HepG2 (cell line): Measurements from ENCODE around the gene GRK6. TPM values are rescaled to one million over a fixed set of nuclear protein-coding genes. Genes with fewer than 3 reads are reported as not detected.

Experiments used
- ATAC-seq: fragments of 200-7000 bp; cut with Tn5 transposase; 3 replicates; pipeline ENCODE4 v1.9.1; 2020; ENCODE audit warnings: mild to moderate bottlenecking, moderate library complexity
- BruUV-seq: library from RNA; stranded (reverse); fragments of 400-500 nt; replicated peaks from 2 replicates; lab custom pipeline; 2021; lab: Mats Ljungman, UMichigan
- CTCF ChIA-PET: fragments of 300-600 bp; formaldehyde crosslinking; extraction: SDS; loops from one replicate; lab custom pipeline; 2021; ENCODE audit warnings: low total read pairs, inconsistent platforms, low intra/inter-chr PET ratio; lab: Yijun Ruan, JAX
- POLR2A ChIA-PET: fragments of 350-600 bp; sonication (Branson Sonifier 250); formaldehyde crosslinking; loops from one replicate; lab custom pipeline; 2020; ENCODE audit warnings: antibody characterized with exemption, inconsistent platforms; lab: Yijun Ruan, JAX
- DNase-seq: peaks from one replicate; pipeline ENCODE4 v3.0.0-alpha.2; 2015; ENCODE audit warnings: low spot score
- FAIRE-seq: peaks from 3 replicates; lab custom pipeline; 2011; peaks lifted over from hg19 to GRCh38; lab: Jason Lieb, UNC
- H2AFZ ChIP-seq: one replicate; pipeline ENCODE4 v1.6.1; 2011; ENCODE audit warnings: low read length, inconsistent platforms
- H3K27ac ChIP-seq: fragments of 300-600 bp; 3 replicates; pipeline ENCODE4 v1.8.0; 2011; ENCODE audit warnings: mixed run types, mild to moderate bottlenecking, mixed read lengths, low read length, inconsistent platforms; ENCODE audit not compliant: insufficient read depth; ENCODE audit errors: extremely low read length
- H3K27me3 ChIP-seq, 2 experiments: fragments of 200-600 bp in 1 of 2; 2 replicates in 1 of 2; 3 replicates in 1 of 2; pipeline versions ENCODE4 v1.6.0 to v1.8.0; 2011; ENCODE audit warnings: low read length in 2 of 2, mild to moderate bottlenecking in 2 of 2, moderate library complexity in 2 of 2, inconsistent platforms in 1 of 2; ENCODE audit not compliant: insufficient read depth in 2 of 2, control insufficient read depth in 1 of 2
- H3K36me3 ChIP-seq, 2 experiments: fragments of 200-600 bp in 1 of 2; replicated peaks in 1 of 2; 2 replicates in 1 of 2; 3 replicates in 1 of 2; pipeline versions ENCODE4 v1.5.1 to v1.8.0; 2011; ENCODE audit warnings: low read length in 2 of 2, inconsistent platforms in 1 of 2; ENCODE audit not compliant: insufficient read depth in 2 of 2, control insufficient read depth in 1 of 2
- H3K4me1 ChIP-seq: 2 replicates; pipeline ENCODE4 v1.5.1; 2012; ENCODE audit warnings: low read length, inconsistent platforms; ENCODE audit not compliant: insufficient read depth
- H3K4me2 ChIP-seq: 2 replicates; pipeline ENCODE4 v1.6.0; 2011; ENCODE audit warnings: low read depth, low read length, inconsistent platforms
- H3K4me3 ChIP-seq, 3 experiments: fragments of 200-600 bp in 1 of 3; sonication (generic), shearing (Covaris generic) in 1 of 3; replicated peaks in 1 of 3; 2 replicates each; pipeline ENCODE4 v1.5.1; 2011 to 2016; ENCODE audit warnings: low read length in 3 of 3, inconsistent platforms in 2 of 3, low read depth in 2 of 3, mild to moderate bottlenecking in 2 of 3, control low read depth in 1 of 3, mixed read lengths in 1 of 3; ENCODE audit not compliant: insufficient read depth in 1 of 3
- H3K79me2 ChIP-seq: one replicate; pipeline ENCODE4 v1.6.1; 2011; ENCODE audit warnings: low read length, inconsistent platforms; ENCODE audit not compliant: insufficient read depth
- H3K9ac ChIP-seq: 2 replicates; pipeline ENCODE4 v1.6.0; 2011; ENCODE audit warnings: mild to moderate bottlenecking, low read depth, low read length, inconsistent platforms; ENCODE audit not compliant: insufficient read depth
- H3K9me3 ChIP-seq: 2 replicates; pipeline ENCODE4 v1.5.1; 2012; ENCODE audit warnings: mild to moderate bottlenecking, low read length
- H4K20me1 ChIP-seq: 2 replicates; pipeline ENCODE4 v1.6.0; 2011; ENCODE audit warnings: inconsistent platforms, mild to moderate bottlenecking, low read length, moderate library complexity; ENCODE audit not compliant: insufficient read depth
- CC2D1A ChIP-seq: sonication (generic); formaldehyde crosslinking; IDR thresholded peaks from 2 replicates; pipeline ENCODE4 v1.8.1; 2023; ENCODE audit warnings: mild to moderate bottlenecking, missing genetic modification reagents
- CREB3 ChIP-seq: sonication (generic); formaldehyde crosslinking; IDR thresholded peaks from 2 replicates; pipeline ENCODE4 v1.5.0; 2020; ENCODE audit warnings: missing genetic modification reagents
- HOXA7 ChIP-seq: sonication (generic); formaldehyde crosslinking; IDR thresholded peaks from 2 replicates; pipeline ENCODE4 v1.8.1; 2022; ENCODE audit warnings: mild to moderate bottlenecking, missing genetic modification reagents, moderate library complexity
- KMT2B ChIP-seq: IDR thresholded peaks from 2 replicates; pipeline ENCODE4 v1.6.1; 2016; ENCODE audit warnings: missing genetic modification reagents, missing compliant biosample characterization
- TBX2 ChIP-seq: sonication (generic); formaldehyde crosslinking; IDR thresholded peaks from 2 replicates; pipeline ENCODE4 v1.5.0; 2020; ENCODE audit warnings: missing genetic modification reagents, mild to moderate bottlenecking, borderline replicate concordance
- ZFP82 ChIP-seq: sonication (generic); formaldehyde crosslinking; IDR thresholded peaks from 2 replicates; pipeline ENCODE4 v1.5.1; 2020; ENCODE audit warnings: mild to moderate bottlenecking, missing genetic modification reagents, borderline replicate concordance
- ZNF33B ChIP-seq: sonication (generic); formaldehyde crosslinking; IDR thresholded peaks from 2 replicates; pipeline ENCODE4 v1.5.1; 2020; ENCODE audit warnings: mild to moderate bottlenecking, missing genetic modification reagents
- ZNF770 ChIP-seq: sonication (generic); formaldehyde crosslinking; IDR thresholded peaks from 2 replicates; pipeline ENCODE4 v1.5.0; 2020; ENCODE audit warnings: mild to moderate bottlenecking, missing genetic modification reagents
- WGBS: methylation state at CpG from one replicate; pipeline ENCODE4 v1.1.6; 2017; ENCODE audit warnings: low lambda C conversion rate; 5-methylcytosine and 5-hydroxymethylcytosine counted together
- in situ Hi-C: cut with HindIII; loops from 2 replicates; pipeline ENCODE4 v1.10.0; 2017; ENCODE audit warnings: low pct_unique_long_range_greater_than_20kb; ENCODE audit not compliant: extremely low pct_ligation_motif_present
- intact Hi-C: fragments of 100-400 bp; cut with micrococcal nuclease; formaldehyde crosslinking; loops from one replicate; pipeline ENCODE4 v1.10.0; 2022; ENCODE audit not compliant: unreplicated experiment
- polyA plus RNA-seq, 8 experiments: library from polyadenylated mRNA; depleted of rRNA in 3 of 8; stranded (reverse) in 7 of 8; unstranded in 1 of 8; fragments of >200 nt; fragmentation: Illumina TruSeq in 4 of 8; extraction: Trizol in 4 of 8; gene quantifications; 2 replicates each; pipeline versions ENCODE4 v1.2.1 to v1.2.3, GENCODE V29; 2011 to 2016; ENCODE audit warnings: low read depth in 4 of 8, missing spikeins in 1 of 8, mixed read lengths in 1 of 8; ENCODE audit not compliant: insufficient read depth in 1 of 8
- total RNA-seq, 5 experiments: library from RNA; depleted of rRNA; stranded (reverse); fragments of >200 nt; fragmentation: Illumina TruSeq; extraction: Trizol; gene quantifications; 2 replicates each; pipeline ENCODE4 v1.2.3, GENCODE V29; 2016; ENCODE audit warnings: low read depth in 1 of 5

Gene GRK6
- total and polyA plus RNA-seq, 2 of the 13 experiments (the other 11 are each of a cell fraction or from before 2014, with no cell fraction given) = 13.2 to 19.9 TPM

GRCh38 chr5:177468329-177468684 lies 41.8 kb downstream of the GRK6 start:
- POLR2A ChIA-PET = no interaction called here
- WGBS = 86% methylated on average over 1 of the region's 2 CpGs
- in situ Hi-C loops = loop anchor here (25.0 kb wide), 1 partner anchor 356 kb away; no protein-coding TSS in a partner anchor

More at GRCh38 chr5:177468329-177468684, 41.8 kb downstream of the GRK6 start:
- intact Hi-C loops = no loop called here
- ATAC-seq (no peak), FAIRE-seq (no peak), DNase-seq (no peak)
- H2AFZ ChIP-seq = no peak overlapping the region
- no peak overlapping the region for H3K27ac ChIP-seq
- H3K4me2 ChIP-seq = no peak overlapping the region
- BruUV-seq = no TSS peak
- H3K36me3 ChIP-seq = peaks cover 3 to 16% of the 10 kb centered on the region in 2 experiments; a peak in 3 of 5 replicates
- H3K4me3 ChIP-seq = no peak overlapping the region
- TF ChIP-seq CREB3 (no peak), ZFP82 (CRISPR knock-in tag) (no peak), ZNF770 (CRISPR knock-in tag) (no peak), ZNF33B (no peak), HOXA7 (no peak), CC2D1A (no peak), KMT2B (no peak), TBX2 (CRISPR knock-in tag) (no peak)
- CTCF ChIA-PET = no interaction called here
- peaks cover 3% of the 10 kb centered on the region for H3K79me2 ChIP-seq
- H3K27me3 ChIP-seq = no peaks in the 10 kb centered on the region
- H3K9ac ChIP-seq = no peak overlapping the region
- peaks cover 17% of the 10 kb centered on the region for H3K4me1 ChIP-seq
- peaks cover 9% of the 10 kb centered on the region; the same call in 1 of the 2 replicates for H4K20me1 ChIP-seq
- no peaks in the 10 kb centered on the region for H3K9me3 ChIP-seq
